GM12873 (cell line): ENCODE results near the gene ETFA.

Source experiments
- CTCF ChIP-seq: IDR thresholded peaks from 2 replicates; pipeline ENCODE4 v1.5.1; 2012; ENCODE audit warnings: low read depth, mild to moderate bottlenecking, moderate library complexity, low read length, control low read depth; ENCODE audit not compliant: insufficient read depth; ENCODE audit errors: missing control alignments

The ETFA gene

GRCh38 chr15:76233921-76234320 is 77.3 kb downstream of the ETFA start:
- no peak for TF ChIP-seq CTCF

GRCh38 chr15:76229266-76229665 is 82.0 kb downstream of the ETFA start:
- no peak for TF ChIP-seq CTCF

- no peak for TF ChIP-seq CTCF
Measured at GRCh38 chr15:76223521-76223920, 87.7 kb downstream of the ETFA start.

GRCh38 chr15:76222159-76222558 is 89.1 kb downstream of the ETFA start:
- no peak for TF ChIP-seq CTCF

- no peak for TF ChIP-seq CTCF
Measured at GRCh38 chr15:76221085-76221767, 90.0 kb downstream of the ETFA start.

- no peak for TF ChIP-seq CTCF
Measured at GRCh38 chr15:76217882-76218217, 93.4 kb downstream of the ETFA start.

GRCh38 chr15:76217029-76217881 is 94.0 kb downstream of the ETFA start:
- TF ChIP-seq CTCF = no peak
